ENCODE results near the gene MYO10.

GRCh38 chr5:16654647-16655334 lies 281.3 kb downstream of the MYO10 start:
- no peak for TF ChIP-seq CTCF (IDR thresholded peaks at IDR 0.05; ENCODE audit: extremely low read depth in 1 of 2, insufficient read depth in 1 of 2, low read depth in 1 of 2, low read length in 2 of 2)
- TF ChIP-seq POLR2AphosphoS5 (IDR thresholded peaks at IDR 0.05; ENCODE audit: insufficient read depth, low read depth, low read length): no peak
- TF ChIP-seq MAX (IDR thresholded peaks at IDR 0.05; ENCODE audit: insufficient read depth, insufficient read length): no peak
- no peak for TF ChIP-seq POLR2A (IDR thresholded peaks at IDR 0.05; ENCODE audit: low read depth, low read length)
- no peak for TF ChIP-seq EZH2 (IDR thresholded peaks at IDR 0.05; ENCODE audit: borderline replicate concordance, low read depth, low read length, severe bottlenecking)
- TF ChIP-seq MYC (IDR thresholded peaks at IDR 0.05; ENCODE audit: low read depth, low read length): no peak
